A673 (cell line): ENCODE data around the gene BBS4. TPM values are rescaled to one million over a fixed set of nuclear protein-coding genes. Genes with fewer than 3 reads are reported as not detected.
"Not testable (repeated sequence)": the region's sequence is repeated elsewhere in the genome, so short reads cannot be mapped to it uniquely, and the experiment has no call there.

Experiments
- BruUV-seq: library from RNA; stranded (reverse); fragments of 400-500 nt; replicated peaks from 2 replicates; lab custom pipeline; 2021; lab: Mats Ljungman, UMichigan
- CTCF ChIA-PET: fragments of 300-600 bp; sonication (Branson Sonifier 250); formaldehyde crosslinking; loops from one replicate; lab custom pipeline; 2022; ENCODE audit warnings: antibody characterized with exemption; lab: Charles Lee
- POLR2A ChIA-PET: fragments of 300-600 bp; sonication (Branson Sonifier 250); formaldehyde crosslinking; loops from one replicate; lab custom pipeline; 2022; ENCODE audit warnings: antibody characterized with exemption; ENCODE audit not compliant: low non-redundant PET; lab: Charles Lee
- DNase-seq: peaks from one replicate; pipeline ENCODE4 v3.0.0-alpha.2; 2015; ENCODE audit warnings: low spot score
- H3K27ac ChIP-seq: fragments of 200-600 bp; sonication (generic); 2 replicates; pipeline ENCODE4 v1.5.1; 2016; ENCODE audit warnings: mixed run types, low read depth, mild to moderate bottlenecking, mixed read lengths, antibody characterized with exemption, low read length; ENCODE audit not compliant: poor library complexity, severe bottlenecking
- H3K27me3 ChIP-seq: fragments of 200-600 bp; sonication (generic); replicated peaks from 2 replicates; pipeline ENCODE4 v1.6.1; 2017; ENCODE audit warnings: mixed run types, low read depth, mild to moderate bottlenecking, mixed read lengths, antibody characterized with exemption, low read length; ENCODE audit not compliant: insufficient read depth, poor library complexity
- H3K36me3 ChIP-seq: fragments of 200-600 bp; sonication (generic); 2 replicates; pipeline ENCODE4 v1.6.1; 2016; ENCODE audit warnings: mixed run types, mild to moderate bottlenecking, mixed read lengths, antibody characterized with exemption, low read length; ENCODE audit not compliant: insufficient read depth, poor library complexity, severe bottlenecking
- H3K4me1 ChIP-seq: fragments of 200-600 bp; sonication (generic); 2 replicates; pipeline ENCODE4 v1.6.1; 2017; ENCODE audit warnings: mixed run types, mild to moderate bottlenecking, mixed read lengths, antibody characterized with exemption, low read length; ENCODE audit not compliant: insufficient read depth, poor library complexity, severe bottlenecking
- H3K4me3 ChIP-seq: fragments of 200-600 bp; sonication (generic); 2 replicates; pipeline ENCODE4 v1.5.1; 2016; ENCODE audit warnings: low read depth, mixed run types, mild to moderate bottlenecking, mixed read lengths, low read length; ENCODE audit not compliant: poor library complexity, severe bottlenecking
- H3K9me3 ChIP-seq: fragments of 200-600 bp; sonication (generic); 2 replicates; pipeline ENCODE4 v1.6.1; 2016; ENCODE audit warnings: mixed run types, low read depth, mild to moderate bottlenecking, mixed read lengths, antibody characterized with exemption, low read length; ENCODE audit not compliant: poor library complexity, severe bottlenecking
- intact Hi-C: fragments of 100-400 bp; cut with micrococcal nuclease; formaldehyde crosslinking; loops from one replicate; pipeline ENCODE4 v1.10.0; 2022; ENCODE audit not compliant: unreplicated experiment
- total RNA-seq: library from RNA; stranded (reverse); gene quantifications from 2 replicates; pipeline ENCODE4 v1.2.3, GENCODE V29; 2021

BBS4 gene
- total RNA-seq, 1 experiment from 2014 or later, result 22.9 TPM

GRCh38 chr15:72656014-72656413 is 30.0 kb upstream of the BBS4 start:
- H3K9me3 ChIP-seq, intact Hi-C loops, H3K4me3 ChIP-seq, CTCF ChIA-PET, BruUV-seq, POLR2A ChIA-PET, H3K27ac ChIP-seq, DNase-seq, H3K36me3 ChIP-seq, H3K4me1 ChIP-seq, H3K27me3 ChIP-seq: not testable (repeated sequence)

GRCh38 chr15:72661081-72661480 is 24.9 kb upstream of the BBS4 start:
- H3K36me3 ChIP-seq, DNase-seq, POLR2A ChIA-PET, H3K9me3 ChIP-seq, H3K27me3 ChIP-seq, intact Hi-C loops, H3K4me1 ChIP-seq, BruUV-seq, H3K27ac ChIP-seq, CTCF ChIA-PET, H3K4me3 ChIP-seq: not testable (repeated sequence)

GRCh38 chr15:72663931-72664330 is 22.1 kb upstream of the BBS4 start:
- POLR2A ChIA-PET, H3K36me3 ChIP-seq, H3K4me1 ChIP-seq, H3K9me3 ChIP-seq, CTCF ChIA-PET, H3K27ac ChIP-seq, DNase-seq, H3K4me3 ChIP-seq, intact Hi-C loops, H3K27me3 ChIP-seq, BruUV-seq: not testable (repeated sequence)

GRCh38 chr15:72665706-72666105 is 20.3 kb upstream of the BBS4 start:
- H3K27me3 ChIP-seq, H3K4me1 ChIP-seq, DNase-seq, intact Hi-C loops, POLR2A ChIA-PET, BruUV-seq, CTCF ChIA-PET, H3K9me3 ChIP-seq, H3K4me3 ChIP-seq, H3K36me3 ChIP-seq, H3K27ac ChIP-seq: not testable (repeated sequence)

- H3K27ac ChIP-seq, H3K36me3 ChIP-seq, BruUV-seq, POLR2A ChIA-PET, H3K27me3 ChIP-seq, CTCF ChIA-PET, DNase-seq, intact Hi-C loops, H3K4me1 ChIP-seq, H3K9me3 ChIP-seq, H3K4me3 ChIP-seq: not testable (repeated sequence)
Observed at GRCh38 chr15:72669803-72670202, 16.2 kb upstream of the BBS4 start.
